D721Med (cell line): ENCODE data around the gene CABYR.

ENCODE experiments used
- DNase-seq: peaks from one replicate; pipeline ENCODE4 v3.0.0; 2011; ENCODE audit warnings: low spot score; ENCODE audit not compliant: insufficient read length
- FAIRE-seq: peaks from 2 replicates; lab custom pipeline; 2011; peaks lifted over from hg19 to GRCh38; lab: Jason Lieb, UNC
- CTCF ChIP-seq: IDR thresholded peaks from 2 replicates; pipeline ENCODE4 v1.5.1; 2012; ENCODE audit warnings: mild to moderate bottlenecking, control low read depth; ENCODE audit not compliant: insufficient read depth; ENCODE audit errors: missing control alignments

The CABYR gene

DNA sequence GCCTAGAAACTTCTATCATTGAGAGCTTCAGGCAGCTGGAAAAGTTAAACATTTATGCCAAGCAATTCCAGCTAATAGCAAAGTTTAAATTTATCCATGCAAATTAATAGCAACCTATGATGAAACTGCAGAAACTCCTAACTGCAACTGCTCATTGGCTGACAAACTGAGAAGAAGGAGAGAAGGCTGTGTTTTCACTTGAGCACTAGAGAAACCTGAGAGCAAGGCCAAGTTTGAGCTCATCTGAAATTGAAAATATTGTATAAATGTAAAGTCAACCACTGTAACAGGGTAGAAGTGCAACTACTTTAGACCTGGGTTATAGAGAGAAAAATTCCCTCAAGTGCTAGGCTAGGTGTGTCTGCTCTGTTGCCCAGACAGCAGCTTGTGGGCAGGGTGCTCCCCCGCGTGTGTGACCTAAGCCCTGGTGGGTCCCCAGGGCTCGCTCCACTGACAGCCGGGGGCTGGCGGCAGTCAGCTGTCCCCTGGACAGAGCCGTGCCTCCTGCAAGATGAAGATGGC is 50.2 kb downstream of the CABYR start:
- no peak for TF ChIP-seq CTCF
- no peak for DNase-seq
- FAIRE-seq: no peak

- FAIRE-seq: no peak
- no peak for TF ChIP-seq CTCF
- DNase-seq: no peak
These were observed 50.9 kb downstream of the CABYR start for GRCh38 chr18:24189664-24190346.

GRCh38 chr18:24190590-24190989 is 51.7 kb downstream of the CABYR start:
- FAIRE-seq (no peak), DNase-seq (no peak)
- TF ChIP-seq CTCF: no peak

- no peak for FAIRE-seq
- TF ChIP-seq CTCF: no peak
- no peak for DNase-seq
These were observed 56.6 kb downstream of the CABYR start for GRCh38 chr18:24195296-24196053.

- no peak for DNase-seq
- no peak for FAIRE-seq
- TF ChIP-seq CTCF: no peak
These were observed 57.9 kb downstream of the CABYR start for GRCh38 chr18:24196764-24197163.

DNA sequence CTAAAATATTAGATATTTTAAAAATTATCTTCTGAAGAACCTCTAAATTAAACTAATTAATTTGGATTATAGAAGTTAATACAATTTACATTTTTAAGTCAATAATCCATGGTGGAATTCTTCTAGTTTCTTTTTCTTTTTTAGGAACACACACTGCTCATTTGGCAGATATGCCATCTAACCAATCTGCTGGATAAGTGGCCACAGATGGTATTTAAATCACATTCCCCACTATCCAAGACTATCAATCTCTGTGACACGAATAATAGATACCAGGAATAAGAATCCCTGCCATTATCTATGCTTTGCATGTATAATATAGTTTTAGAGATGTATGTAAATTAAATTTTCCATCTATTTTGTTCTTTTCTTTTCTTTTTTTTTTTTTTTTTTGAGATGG is 58.5 kb downstream of the CABYR start:
- DNase-seq: no peak
- no peak for FAIRE-seq

More for the DNA sequence above, 58.5 kb downstream of the CABYR start:
- TF ChIP-seq CTCF: no peak
